ENCODE results near the gene ADNP2.

The ADNP2 gene

GRCh38 chr18:80177128-80177527 lies 68.1 kb downstream of the ADNP2 start:
- Mint-ChIP-seq H3K4me1 (peaks cover 25% of the 10 kb centered on the region), H3K9me3 (no peaks in the 10 kb centered on the region), H3K27ac (peak overlapping the region; percentile 57 to 93 (median 76)), H3K27me3 (ENCODE audit: low read depth) (no peaks in the 10 kb centered on the region), H3K4me3 (peak overlapping the region in 1 of 3 experiments; percentile 22), H3K36me3 (ENCODE audit: low read depth) (peaks cover 3% of the 10 kb centered on the region)
- no peak for TF ChIP-seq CTCF (IDR thresholded peaks at IDR 0.05; ENCODE audit: unreplicated experiment in 3 of 3)

GRCh38 chr18:80178935-80179818 lies 70.1 kb downstream of the ADNP2 start:
- no peaks in the 10 kb centered on the region for H3K27me3 Mint-ChIP-seq (ENCODE audit: low read depth)
- no peak overlapping the region for H3K4me3 Mint-ChIP-seq
- no peaks in the 10 kb centered on the region for H3K9me3 Mint-ChIP-seq
- no peaks in the 10 kb centered on the region for H3K36me3 Mint-ChIP-seq (ENCODE audit: low read depth)
- H3K27ac Mint-ChIP-seq, result peak overlapping the region in 2 of 3 experiments; percentile 36 to 68
- TF ChIP-seq CTCF (IDR thresholded peaks at IDR 0.05; ENCODE audit: unreplicated experiment in 3 of 3), result no peak
- peaks cover 36% of the 10 kb centered on the region for H3K4me1 Mint-ChIP-seq

- no peak for TF ChIP-seq CTCF (IDR thresholded peaks at IDR 0.05; ENCODE audit: unreplicated experiment in 3 of 3)
- Mint-ChIP-seq H3K4me3 (no peak overlapping the region), H3K36me3 (ENCODE audit: low read depth) (no peaks in the 10 kb centered on the region), H3K27me3 (ENCODE audit: low read depth) (no peaks in the 10 kb centered on the region), H3K9me3 (no peaks in the 10 kb centered on the region), H3K4me1 (peaks cover 36% of the 10 kb centered on the region), H3K27ac (peak overlapping the region in 1 of 3 experiments; percentile 35)
Measured at GRCh38 chr18:80179857-80180558, 70.9 kb downstream of the ADNP2 start.

- Mint-ChIP-seq H3K4me3 (no peak overlapping the region), H3K27ac (no peak overlapping the region), H3K4me1 (peaks cover 33% of the 10 kb centered on the region), H3K27me3 (ENCODE audit: low read depth) (peaks cover 4% of the 10 kb centered on the region), H3K36me3 (ENCODE audit: low read depth) (no peaks in the 10 kb centered on the region), H3K9me3 (no peaks in the 10 kb centered on the region)
- TF ChIP-seq CTCF (IDR thresholded peaks at IDR 0.05; ENCODE audit: unreplicated experiment in 3 of 3), result no peak
Measured at GRCh38 chr18:80180778-80181564, 71.9 kb downstream of the ADNP2 start.

GRCh38 chr18:80181642-80182461 lies 72.8 kb downstream of the ADNP2 start:
- Mint-ChIP-seq H3K36me3 (ENCODE audit: low read depth) (no peaks in the 10 kb centered on the region), H3K4me1 (peaks cover 25% of the 10 kb centered on the region), H3K27me3 (ENCODE audit: low read depth) (peaks cover 4% of the 10 kb centered on the region), H3K4me3 (no peak overlapping the region), H3K27ac (peak overlapping the region in 2 of 3 experiments; percentile 20 to 76), H3K9me3 (no peaks in the 10 kb centered on the region)
- TF ChIP-seq CTCF (IDR thresholded peaks at IDR 0.05; ENCODE audit: unreplicated experiment in 3 of 3), result no peak

All from nephron (organoid).